Fibroblast of mammary gland (primary cell): Measurements from ENCODE around the gene SFSWAP.

Experiments used
- DNase-seq: peaks from one replicate; pipeline ENCODE4 v3.0.0-alpha.2; 2010; ENCODE audit warnings: low read depth
- H3K4me3 ChIP-seq: 2 replicates; pipeline ENCODE4 v1.5.1; 2011; ENCODE audit warnings: low read depth, mild to moderate bottlenecking, low read length, moderate library complexity; ENCODE audit not compliant: control insufficient read depth
- TF ChIP-seq, protein P1 (sequence below): conservative IDR thresholded peaks from 2 replicates; pipeline ENCODE4 v1.5.1; 2011; ENCODE audit warnings: low read depth, low read length, inconsistent platforms; ENCODE audit not compliant: control insufficient read depth, insufficient read depth

SFSWAP gene

DNA sequence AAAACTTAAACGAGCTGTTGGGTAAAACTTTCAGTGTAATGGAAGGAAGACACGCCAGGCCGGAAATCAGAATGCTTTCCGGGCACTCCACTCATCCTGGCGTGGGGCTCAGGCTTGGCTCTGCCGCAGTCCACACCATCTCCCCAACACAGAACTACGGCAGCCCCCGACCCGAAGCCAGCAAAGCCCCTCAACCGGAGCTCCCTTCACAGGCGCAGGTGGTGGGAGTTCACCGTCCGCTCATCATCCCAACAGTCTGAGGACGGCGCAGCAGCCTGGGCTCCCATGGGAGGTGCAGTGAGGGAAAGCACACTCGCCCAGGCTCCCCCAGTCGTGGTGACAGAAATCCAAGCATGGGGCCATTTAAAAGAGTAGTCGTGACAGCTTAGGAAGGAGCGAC, 106.4 kb downstream of the SFSWAP start:
- TF ChIP-seq, protein P1, sequence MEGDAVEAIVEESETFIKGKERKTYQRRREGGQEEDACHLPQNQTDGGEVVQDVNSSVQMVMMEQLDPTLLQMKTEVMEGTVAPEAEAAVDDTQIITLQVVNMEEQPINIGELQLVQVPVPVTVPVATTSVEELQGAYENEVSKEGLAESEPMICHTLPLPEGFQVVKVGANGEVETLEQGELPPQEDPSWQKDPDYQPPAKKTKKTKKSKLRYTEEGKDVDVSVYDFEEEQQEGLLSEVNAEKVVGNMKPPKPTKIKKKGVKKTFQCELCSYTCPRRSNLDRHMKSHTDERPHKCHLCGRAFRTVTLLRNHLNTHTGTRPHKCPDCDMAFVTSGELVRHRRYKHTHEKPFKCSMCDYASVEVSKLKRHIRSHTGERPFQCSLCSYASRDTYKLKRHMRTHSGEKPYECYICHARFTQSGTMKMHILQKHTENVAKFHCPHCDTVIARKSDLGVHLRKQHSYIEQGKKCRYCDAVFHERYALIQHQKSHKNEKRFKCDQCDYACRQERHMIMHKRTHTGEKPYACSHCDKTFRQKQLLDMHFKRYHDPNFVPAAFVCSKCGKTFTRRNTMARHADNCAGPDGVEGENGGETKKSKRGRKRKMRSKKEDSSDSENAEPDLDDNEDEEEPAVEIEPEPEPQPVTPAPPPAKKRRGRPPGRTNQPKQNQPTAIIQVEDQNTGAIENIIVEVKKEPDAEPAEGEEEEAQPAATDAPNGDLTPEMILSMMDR = no peak
- no peak for DNase-seq
- no peak overlapping the region for H3K4me3 ChIP-seq

DNA sequence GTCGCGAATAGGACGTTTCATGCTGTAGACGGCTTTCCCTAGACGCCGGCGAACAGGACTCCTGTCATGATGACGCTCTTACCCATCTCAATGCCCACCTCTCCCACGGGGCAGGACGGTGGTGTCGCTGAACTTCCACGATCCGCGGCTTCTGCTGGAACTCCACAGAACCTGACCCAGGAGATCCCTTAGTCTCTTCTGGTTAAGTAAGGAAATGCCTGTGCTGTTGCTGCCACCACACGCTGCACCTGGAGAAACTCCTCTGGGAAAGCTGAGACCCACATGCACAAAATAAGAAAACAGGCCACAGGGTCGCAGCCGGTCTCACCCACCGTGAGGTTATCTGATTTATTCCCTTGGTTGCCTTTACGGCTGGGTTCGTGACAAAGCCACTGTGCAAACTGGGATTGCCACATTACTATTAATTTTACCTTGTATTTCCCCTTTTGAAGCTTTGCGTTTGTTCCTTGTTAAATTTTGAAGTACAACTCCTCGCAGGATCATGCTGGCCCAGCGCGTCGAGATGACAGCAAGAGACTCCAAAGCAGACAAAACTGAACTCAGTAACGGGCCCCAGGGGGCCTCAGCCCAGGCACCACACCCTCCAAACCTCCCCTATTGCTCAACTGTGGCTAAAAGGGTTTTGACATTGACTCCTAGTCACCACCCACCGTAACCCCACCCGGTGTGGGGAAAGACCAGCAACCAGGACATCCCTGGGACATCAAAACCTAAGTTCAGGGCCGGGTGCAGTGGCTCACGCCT, 108.1 kb downstream of the SFSWAP start:
- DNase-seq = no peak
- no peak overlapping the region for H3K4me3 ChIP-seq
- TF ChIP-seq, protein P1 = no peak

DNA sequence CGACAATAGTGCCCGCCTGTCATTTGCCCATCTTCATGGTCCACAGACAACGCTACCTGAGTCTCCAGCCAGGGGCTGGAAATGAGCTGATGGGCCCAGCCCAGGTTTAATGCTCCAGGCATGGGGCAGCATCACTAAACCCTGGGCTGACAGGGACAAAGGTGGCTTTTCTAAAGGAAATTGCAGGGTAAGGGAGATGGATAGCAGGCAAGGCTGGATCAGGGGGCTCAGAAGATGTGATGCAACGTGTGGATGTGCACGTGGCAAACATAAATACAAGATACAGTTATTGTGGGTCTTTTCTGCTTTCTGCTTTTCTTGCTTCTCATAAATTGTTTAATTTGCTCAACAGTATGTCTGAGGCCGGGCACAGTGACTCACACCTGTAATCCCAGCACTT, 113.6 kb downstream of the SFSWAP start:
- TF ChIP-seq, protein P1 = no peak
- no peak for DNase-seq

DNA sequence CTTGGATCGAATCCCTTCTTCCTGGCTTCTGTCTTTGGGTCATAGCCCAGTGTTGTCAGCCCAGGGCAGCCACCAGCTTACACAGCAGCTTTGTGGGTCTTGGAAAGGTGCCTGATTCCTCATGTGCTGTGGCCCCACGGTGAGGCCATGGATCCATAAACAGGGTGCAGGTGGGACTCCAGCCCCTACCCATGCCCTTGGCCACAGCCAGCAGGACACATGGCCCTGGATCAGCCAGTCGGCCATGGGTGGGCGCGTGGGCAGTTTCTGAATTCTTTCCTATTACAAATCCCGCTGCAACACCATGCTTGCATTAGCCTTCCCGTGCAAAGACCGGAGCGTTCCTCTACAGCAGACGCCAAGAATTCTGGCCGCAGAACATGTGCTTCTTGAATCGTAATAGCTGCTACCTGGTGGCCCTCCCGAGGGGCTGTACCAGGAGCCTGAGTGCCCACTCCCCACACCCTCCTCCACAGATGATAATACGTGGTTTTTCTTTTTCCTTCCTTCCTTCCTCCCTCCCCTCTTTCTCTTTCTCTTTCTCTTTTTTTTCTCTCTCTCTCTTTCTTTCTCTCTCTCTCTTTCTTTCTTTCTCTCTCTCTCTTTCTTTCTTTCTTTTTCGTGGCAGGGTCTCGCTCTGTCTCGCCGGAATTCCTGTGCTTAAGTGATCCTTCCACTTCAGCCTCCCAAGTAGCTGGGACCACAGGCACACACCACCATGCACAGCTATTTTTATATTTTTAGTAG, 114.4 kb downstream of the SFSWAP start:
- H3K4me3 ChIP-seq = peak overlapping the region; percentile 9
- TF ChIP-seq, protein P1 = no peak
- DNase-seq = peak; percentile 43

More for the DNA sequence above, 113.6 kb downstream of the SFSWAP start:
- no peak overlapping the region for H3K4me3 ChIP-seq

DNA sequence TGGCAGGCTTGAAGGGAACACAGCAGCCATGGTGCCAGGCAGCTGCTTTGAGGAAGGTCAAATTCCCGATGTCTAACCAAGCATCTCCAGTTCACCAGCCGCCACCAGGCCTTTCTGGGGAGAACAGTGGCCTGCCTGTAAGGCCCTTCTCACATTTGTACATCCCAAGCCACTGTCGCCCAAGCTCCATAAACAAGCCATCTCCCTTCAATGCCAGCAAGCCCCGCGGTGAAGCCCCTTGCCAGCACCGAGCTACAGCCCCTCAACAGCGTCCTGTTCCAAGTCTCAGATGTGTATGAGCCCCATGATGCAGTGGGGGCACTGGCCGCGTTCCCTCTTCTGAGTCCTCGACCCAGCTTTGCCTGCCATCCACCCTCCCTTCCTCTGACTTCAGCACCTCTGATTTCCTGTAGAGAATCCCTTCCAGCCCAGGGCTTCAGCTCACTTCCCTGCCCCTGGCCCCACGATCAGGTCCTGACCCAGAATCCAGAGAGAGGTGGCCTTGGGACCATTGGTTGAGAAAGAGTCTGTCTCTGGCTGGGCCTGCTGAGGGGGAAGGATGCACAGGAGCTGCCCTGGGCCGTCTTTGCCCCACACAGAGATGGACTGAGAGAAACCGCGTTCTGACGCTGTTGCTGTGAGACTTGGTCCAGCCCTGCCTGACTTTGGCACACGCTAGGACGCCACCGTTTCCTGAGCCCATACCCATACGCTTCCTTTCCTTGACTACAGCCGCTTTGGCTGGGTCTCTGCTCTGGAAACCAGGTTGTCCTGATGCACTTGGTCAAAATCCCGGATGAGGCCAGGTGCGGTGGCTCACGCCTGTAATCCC, 115.4 kb downstream of the SFSWAP start:
- no peak for DNase-seq
- TF ChIP-seq, protein P1 = no peak
- H3K4me3 ChIP-seq = no peak overlapping the region

DNA sequence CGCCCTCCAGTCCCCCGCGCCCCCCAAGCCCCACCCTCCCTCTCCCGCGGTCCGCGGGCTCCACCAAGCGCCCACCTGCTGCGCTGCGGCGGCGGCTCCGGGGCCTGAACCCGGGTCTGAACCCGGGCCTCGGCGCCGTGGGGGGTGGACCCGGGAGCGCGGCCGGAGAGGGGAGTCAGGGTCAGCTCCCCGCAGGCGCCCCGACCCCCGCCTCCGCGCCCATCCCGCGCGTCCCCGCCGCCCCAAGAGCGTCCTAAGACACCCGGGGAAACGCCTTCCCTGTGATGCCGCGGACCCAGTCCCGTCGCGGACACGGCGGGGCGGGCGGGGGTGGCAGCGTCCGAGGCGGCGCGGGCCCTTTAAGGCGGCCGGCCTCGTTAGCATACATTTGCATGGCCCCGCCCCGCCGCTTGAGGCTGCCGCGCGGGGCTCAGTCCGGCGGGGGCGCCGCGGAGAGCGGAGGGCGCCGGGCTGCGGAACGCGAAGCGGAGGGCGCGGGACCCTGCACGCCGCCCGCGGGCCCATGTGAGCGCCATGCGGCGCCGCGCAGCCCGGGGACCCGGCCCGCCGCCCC, 117.2 kb downstream of the SFSWAP start, which contains the start of gene MMP17:
Gene MMP17 (plus strand): TSS at position 433 of the 574 bp plus-strand sequence. CDS start 102 bp downstream, at position 535.
- DNase-seq = peak; percentile 41
- peak within 1 kb of the TSS; percentile 55 for H3K4me3 ChIP-seq
- TF ChIP-seq, protein P1 = no peak
